Heart left ventricle (tissue), 13 donors: ENCODE results near the gene MRPS9.

Experiments
- CTCF ChIP-seq, 12 donors: fragments of 200-600 bp; sonication (generic) in 4 of 12; IDR thresholded peaks; one replicate each; pipeline versions ENCODE4 v1.5.0 to v1.8.0; 2018 to 2022; ENCODE audit warnings: antibody characterized with exemption in 12 of 12, mild to moderate bottlenecking in 5 of 12
- POLR2A ChIP-seq, 2 donors: fragments of 450-650 bp; IDR thresholded peaks; one replicate each; pipeline ENCODE4 v1.6.1; 2017; ENCODE audit warnings: antibody characterized with exemption in 2 of 2, mild to moderate bottlenecking in 2 of 2, moderate library complexity in 2 of 2
- donor health status: ischemic (EF 13 %, LVEDD 7.1; RV severe dilation, severe dysfunction).
- donor health status: DM: no; HTN: yes; CAD: no.
- donor health status: DM: no; HTN: no; CAD: no.
- donor health status: ischemic (EF 25% LVEDD 6.9; RV normal size, moderate dysfunction).
- donor health status: ischemic (EF 25% LVEDD 5.7; RV mildly dilated, moderate dysfunction).
- donor health status: ischemic (EF 35%, LVEDD 5.7; RV mildly dilated, moderate dysfunction).
- donor health status: nonischemic (EF 11% LVEDD 7.7; RV severe dilation, severe dysfunction).
- donor health status: DM: yes; HTN: yes; CAD: no.
- donor health status: PGD.
- donor health status: ischemic (EF 29% LVEDD 5.4; RV normal size, mild dysfunction).
- donor health status: nonischemic (EF 23%, LVEDD 6.1; RV moderate dilation, normal function).

DNA sequence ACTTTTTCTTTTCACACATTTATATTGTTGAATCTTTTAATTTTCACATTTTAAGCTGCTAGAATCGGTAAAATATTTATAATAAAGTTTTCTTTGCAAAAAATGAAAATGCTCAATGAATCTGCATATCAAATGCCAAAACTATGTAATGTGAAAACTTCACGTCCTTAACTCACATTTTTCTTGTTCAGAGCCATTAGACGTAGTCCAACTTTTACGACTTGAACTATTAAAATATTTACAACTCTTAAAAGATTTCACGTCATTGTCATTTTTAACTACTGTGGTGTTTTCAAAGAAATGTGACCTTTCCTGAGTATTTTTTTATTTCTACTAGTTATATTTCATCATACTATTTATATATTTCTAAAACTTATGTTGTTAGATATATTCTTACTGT lies 54.9 kb downstream of the MRPS9 start:
- TF ChIP-seq CTCF (IDR thresholded peaks at IDR 0.05) (no peak), POLR2A (IDR thresholded peaks at IDR 0.05) (no peak)
